ENCODE measurements around the gene ZBTB5. TPM values are rescaled to one million over a fixed set of nuclear protein-coding genes. Genes with fewer than 3 reads are reported as not detected.

Gene ZBTB5
- total and polyA plus RNA-seq, 2 donors (not counting 1 experiment from before 2014, with no cell fraction given) = 5.1 to 7.3 TPM

- Histone ChIP-seq H3K4me3 (replicated peaks in 1 of 4; ENCODE audit: control extremely low read depth in 1 of 4, insufficient read depth in 1 of 4, low read depth in 3 of 4, low read length in 4 of 4) (no peak overlapping the region), H3K27ac (ENCODE audit: insufficient read depth, low read length) (no peak overlapping the region), H3K4me2 (ENCODE audit: extremely low read depth, insufficient read depth, low read length) (no peak overlapping the region), H2AFZ (ENCODE audit: low read length) (no peak overlapping the region), H3K79me2 (ENCODE audit: control insufficient read depth, insufficient read depth, low read length) (no peaks in the 10 kb centered on the region), H3K27me3 (ENCODE audit: control insufficient read depth, insufficient read depth, low read length) (no peaks in the 10 kb centered on the region), H4K20me1 (ENCODE audit: control insufficient read depth, extremely low read depth, insufficient read depth, low read length) (no peaks in the 10 kb centered on the region), H3K9me3 (ENCODE audit: control insufficient read depth, insufficient read depth, low read depth, low read length) (no peaks in the 10 kb centered on the region), H3K36me3 (ENCODE audit: control insufficient read depth, insufficient read depth, low read length) (peaks cover 10% of the 10 kb centered on the region), H3K4me1 (ENCODE audit: control insufficient read depth, extremely low read depth, insufficient read depth, low read length) (no peaks in the 10 kb centered on the region), H3K9ac (ENCODE audit: insufficient read depth, low read length) (no peak overlapping the region)
- TF ChIP-seq EZH2 (IDR thresholded peaks at IDR 0.05; ENCODE audit: low read length, missing control alignments) (no peak), CTCF (conservative IDR thresholded peaks at IDR 0.05 in 1 of 2, IDR thresholded peaks at IDR 0.05 in 1 of 2; ENCODE audit: low read depth in 1 of 2, low read length in 2 of 2) (no peak)
- DNase-seq (ENCODE audit: low read depth in 2 of 2) = no peak
Measured at GRCh38 chr9:37509536-37509935, 44.3 kb upstream of the ZBTB5 start.

GRCh38 chr9:37508834-37509206, 43.6 kb upstream of the ZBTB5 start:
- Histone ChIP-seq H3K27me3 (ENCODE audit: control insufficient read depth, insufficient read depth, low read length) (no peaks in the 10 kb centered on the region), H3K4me3 (replicated peaks in 1 of 4; ENCODE audit: control extremely low read depth in 1 of 4, insufficient read depth in 1 of 4, low read depth in 3 of 4, low read length in 4 of 4) (no peak overlapping the region), H3K4me1 (ENCODE audit: control insufficient read depth, extremely low read depth, insufficient read depth, low read length) (no peaks in the 10 kb centered on the region), H2AFZ (ENCODE audit: low read length) (no peak overlapping the region), H3K36me3 (ENCODE audit: control insufficient read depth, insufficient read depth, low read length) (peaks cover 10% of the 10 kb centered on the region), H4K20me1 (ENCODE audit: control insufficient read depth, extremely low read depth, insufficient read depth, low read length) (no peaks in the 10 kb centered on the region), H3K9me3 (ENCODE audit: control insufficient read depth, insufficient read depth, low read depth, low read length) (no peaks in the 10 kb centered on the region), H3K27ac (ENCODE audit: insufficient read depth, low read length) (no peak overlapping the region), H3K79me2 (ENCODE audit: control insufficient read depth, insufficient read depth, low read length) (no peaks in the 10 kb centered on the region), H3K9ac (ENCODE audit: insufficient read depth, low read length) (no peak overlapping the region), H3K4me2 (ENCODE audit: extremely low read depth, insufficient read depth, low read length) (no peak overlapping the region)
- DNase-seq (ENCODE audit: low read depth in 2 of 2) = no peak
- TF ChIP-seq CTCF (conservative IDR thresholded peaks at IDR 0.05 in 1 of 2, IDR thresholded peaks at IDR 0.05 in 1 of 2; ENCODE audit: low read depth in 1 of 2, low read length in 2 of 2) = no peak
- no peak for TF ChIP-seq EZH2 (IDR thresholded peaks at IDR 0.05; ENCODE audit: low read length, missing control alignments)

- no peaks in the 10 kb centered on the region for H4K20me1 ChIP-seq (ENCODE audit: control insufficient read depth, extremely low read depth, insufficient read depth, low read length)
- no peaks in the 10 kb centered on the region for H3K79me2 ChIP-seq (ENCODE audit: control insufficient read depth, insufficient read depth, low read length)
- no peaks in the 10 kb centered on the region for H3K27me3 ChIP-seq (ENCODE audit: control insufficient read depth, insufficient read depth, low read length)
- H3K4me1 ChIP-seq (ENCODE audit: control insufficient read depth, extremely low read depth, insufficient read depth, low read length) = no peaks in the 10 kb centered on the region
- no peak for DNase-seq (ENCODE audit: low read depth in 2 of 2)
- peaks cover 11% of the 10 kb centered on the region for H3K36me3 ChIP-seq (ENCODE audit: control insufficient read depth, insufficient read depth, low read length)
- no peak overlapping the region for H3K4me2 ChIP-seq (ENCODE audit: extremely low read depth, insufficient read depth, low read length)
- no peak overlapping the region for H3K9ac ChIP-seq (ENCODE audit: insufficient read depth, low read length)
- H2AFZ ChIP-seq (ENCODE audit: low read length) = no peak overlapping the region
- no peak overlapping the region for H3K27ac ChIP-seq (ENCODE audit: insufficient read depth, low read length)
- no peak overlapping the region for H3K4me3 ChIP-seq (replicated peaks in 1 of 4; ENCODE audit: control extremely low read depth in 1 of 4, insufficient read depth in 1 of 4, low read depth in 3 of 4, low read length in 4 of 4)
- TF ChIP-seq EZH2 (IDR thresholded peaks at IDR 0.05; ENCODE audit: low read length, missing control alignments) = no peak
- no peak for TF ChIP-seq CTCF (conservative IDR thresholded peaks at IDR 0.05 in 1 of 2, IDR thresholded peaks at IDR 0.05 in 1 of 2; ENCODE audit: low read depth in 1 of 2, low read length in 2 of 2)
- no peaks in the 10 kb centered on the region for H3K9me3 ChIP-seq (ENCODE audit: control insufficient read depth, insufficient read depth, low read depth, low read length)
Measured at GRCh38 chr9:37508135-37508833, 43.0 kb upstream of the ZBTB5 start.

Data from fibroblast of lung (primary cell).